GM12874 (cell line): ENCODE results near the gene ISX.

Source experiments
- TF ChIP-seq, protein P1 (sequence below): IDR thresholded peaks from 2 replicates; pipeline ENCODE4 v1.5.1; 2011; ENCODE audit warnings: low read depth, mild to moderate bottlenecking, control low read depth, low read length, moderate library complexity; ENCODE audit not compliant: insufficient read depth

ISX gene

GRCh38 chr22:35054064-35054463 lies 11.9 kb upstream of the ISX start:
- TF ChIP-seq, protein P1, sequence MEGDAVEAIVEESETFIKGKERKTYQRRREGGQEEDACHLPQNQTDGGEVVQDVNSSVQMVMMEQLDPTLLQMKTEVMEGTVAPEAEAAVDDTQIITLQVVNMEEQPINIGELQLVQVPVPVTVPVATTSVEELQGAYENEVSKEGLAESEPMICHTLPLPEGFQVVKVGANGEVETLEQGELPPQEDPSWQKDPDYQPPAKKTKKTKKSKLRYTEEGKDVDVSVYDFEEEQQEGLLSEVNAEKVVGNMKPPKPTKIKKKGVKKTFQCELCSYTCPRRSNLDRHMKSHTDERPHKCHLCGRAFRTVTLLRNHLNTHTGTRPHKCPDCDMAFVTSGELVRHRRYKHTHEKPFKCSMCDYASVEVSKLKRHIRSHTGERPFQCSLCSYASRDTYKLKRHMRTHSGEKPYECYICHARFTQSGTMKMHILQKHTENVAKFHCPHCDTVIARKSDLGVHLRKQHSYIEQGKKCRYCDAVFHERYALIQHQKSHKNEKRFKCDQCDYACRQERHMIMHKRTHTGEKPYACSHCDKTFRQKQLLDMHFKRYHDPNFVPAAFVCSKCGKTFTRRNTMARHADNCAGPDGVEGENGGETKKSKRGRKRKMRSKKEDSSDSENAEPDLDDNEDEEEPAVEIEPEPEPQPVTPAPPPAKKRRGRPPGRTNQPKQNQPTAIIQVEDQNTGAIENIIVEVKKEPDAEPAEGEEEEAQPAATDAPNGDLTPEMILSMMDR = no peak

- TF ChIP-seq, protein P1 = no peak
Measured at GRCh38 chr22:35056486-35056885, 9.5 kb upstream of the ISX start.

DNA sequence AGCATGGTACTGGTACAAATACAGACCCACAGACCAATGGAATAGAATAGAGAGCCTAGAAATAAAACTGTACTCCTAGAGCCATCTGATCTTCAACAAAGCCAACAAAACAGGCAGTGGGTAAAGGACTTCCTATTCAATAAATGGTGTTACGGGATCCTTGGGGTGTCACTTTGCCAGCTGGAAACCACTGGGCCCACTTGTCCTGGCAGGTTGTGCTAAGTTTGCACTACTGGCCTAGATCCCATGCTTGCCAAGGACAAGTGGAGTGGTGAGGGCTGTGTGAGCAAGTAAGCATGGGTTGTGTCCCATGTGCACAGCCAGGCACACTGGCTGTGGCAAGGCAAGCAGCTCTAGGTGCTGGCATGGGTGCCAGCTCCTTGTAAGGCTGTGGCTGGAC lies 8.8 kb upstream of the ISX start:
- TF ChIP-seq, protein P1 = no peak

DNA sequence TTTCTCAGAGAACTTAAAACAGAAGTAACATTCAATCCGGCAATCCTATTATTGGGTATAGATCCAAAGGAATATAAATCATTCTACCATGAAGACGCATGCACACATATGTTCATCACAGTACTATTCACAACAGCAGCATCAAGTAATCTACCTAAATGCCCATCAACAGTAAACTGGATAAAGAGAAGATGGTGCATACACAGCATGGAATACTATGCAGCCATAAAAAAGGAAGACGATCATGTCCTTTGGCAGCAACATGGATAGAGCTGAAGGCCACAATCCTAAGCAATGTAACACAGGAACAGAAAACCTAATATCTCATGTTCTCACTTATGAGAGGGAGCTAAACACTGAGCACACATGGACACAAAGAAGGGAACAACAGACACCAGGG lies 6.3 kb upstream of the ISX start:
- TF ChIP-seq, protein P1 = no peak

DNA sequence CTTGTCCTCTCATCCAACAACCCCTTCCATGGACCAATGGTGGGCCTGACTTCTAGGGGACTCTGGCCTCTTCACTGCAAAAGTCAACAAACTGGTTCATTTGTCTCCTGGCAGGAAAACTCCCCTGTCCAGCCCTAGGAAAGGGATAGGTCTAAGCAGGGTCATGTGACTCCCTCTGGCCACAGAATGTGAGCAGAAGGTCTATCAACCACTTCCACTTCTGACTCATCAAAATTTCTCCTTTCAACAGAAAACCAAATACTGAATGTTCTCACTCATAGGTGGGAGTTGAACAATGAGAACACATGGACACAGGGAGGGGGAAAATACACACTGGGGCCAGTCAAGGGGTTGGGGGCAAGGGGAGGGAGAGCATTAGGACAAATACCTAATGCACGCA lies 1.3 kb upstream of the ISX start:
- TF ChIP-seq, protein P1 = no peak

GRCh38 chr22:35065183-35065582 lies 775 bp upstream of the ISX start:
- TF ChIP-seq, protein P1 = no peak

GRCh38 chr22:35066768-35067167 lies 810 bp downstream of the ISX start:
- TF ChIP-seq, protein P1 = no peak

DNA sequence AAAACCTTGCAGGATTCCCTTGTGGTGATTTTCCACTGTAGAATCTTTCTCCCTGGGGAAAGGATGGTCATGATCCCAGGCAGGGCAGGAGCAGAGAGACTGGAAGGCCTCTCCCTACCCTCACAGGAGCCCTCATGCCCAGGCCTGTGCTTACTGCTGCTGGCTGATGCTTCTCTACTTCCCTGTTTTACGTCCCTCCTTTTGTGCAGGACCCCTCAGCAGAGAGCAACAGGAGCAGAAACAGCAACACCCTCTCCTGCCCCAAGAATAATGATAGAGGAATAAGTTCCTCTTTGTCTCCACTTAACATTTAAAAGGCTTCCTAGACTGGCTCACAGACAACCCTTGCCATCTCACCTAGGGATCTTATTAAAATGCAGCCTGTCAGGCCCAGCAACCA lies 3.6 kb downstream of the ISX start:
- TF ChIP-seq, protein P1 = no peak
